GM21576 (cell line): ENCODE data around the gene MAP10.

Source experiments
- ATAC-seq: cut with Tn5 transposase; IDR thresholded peaks from one replicate; pipeline ENCODE4 v1.9.1; 2021; ENCODE audit warnings: mild to moderate bottlenecking, moderate library complexity; ENCODE audit not compliant: unreplicated experiment

Gene MAP10

GRCh38 chr1:232797856-232798510 lies 7.2 kb upstream of the MAP10 start:
- ATAC-seq, result no peak

GRCh38 chr1:232798920-232799319 lies 6.3 kb upstream of the MAP10 start:
- ATAC-seq, result no peak

GRCh38 chr1:232806186-232806510 lies 932 bp downstream of the MAP10 start:
- ATAC-seq, result no peak

GRCh38 chr1:232810856-232811255 lies 5.6 kb downstream of the MAP10 start:
- ATAC-seq, result no peak

- ATAC-seq, result no peak
Measured at GRCh38 chr1:232812560-232812959, 7.3 kb downstream of the MAP10 start.

GRCh38 chr1:232813097-232813496 lies 7.9 kb downstream of the MAP10 start:
- ATAC-seq, result no peak

GRCh38 chr1:232813760-232814159 lies 8.5 kb downstream of the MAP10 start:
- no peak for ATAC-seq

- no peak for ATAC-seq
Measured at GRCh38 chr1:232816324-232816723, 11.1 kb downstream of the MAP10 start.

GRCh38 chr1:232818040-232818439 lies 12.8 kb downstream of the MAP10 start:
- no peak for ATAC-seq

- no peak for ATAC-seq
Measured at GRCh38 chr1:232820431-232820830, 15.2 kb downstream of the MAP10 start.

GRCh38 chr1:232822530-232822929 lies 17.3 kb downstream of the MAP10 start:
- ATAC-seq, result no peak

GRCh38 chr1:232826318-232826717 lies 21.1 kb downstream of the MAP10 start:
- ATAC-seq, result no peak

- ATAC-seq, result no peak
Measured at GRCh38 chr1:232830661-232831060, 25.4 kb downstream of the MAP10 start.

GRCh38 chr1:232831895-232832294 lies 26.7 kb downstream of the MAP10 start:
- no peak for ATAC-seq

GRCh38 chr1:232834066-232834465 lies 28.9 kb downstream of the MAP10 start:
- no peak for ATAC-seq

GRCh38 chr1:232835166-232835565 lies 29.9 kb downstream of the MAP10 start:
- no peak for ATAC-seq

GRCh38 chr1:232837087-232837486 lies 31.9 kb downstream of the MAP10 start:
- ATAC-seq, result no peak

GRCh38 chr1:232841823-232842565 lies 36.8 kb downstream of the MAP10 start:
- no peak for ATAC-seq

- no peak for ATAC-seq
Measured at GRCh38 chr1:232844791-232845190, 39.6 kb downstream of the MAP10 start.

GRCh38 chr1:232845406-232845955 lies 40.3 kb downstream of the MAP10 start:
- ATAC-seq, result no peak

- ATAC-seq, result no peak
Measured at GRCh38 chr1:232851532-232851931, 46.3 kb downstream of the MAP10 start.

GRCh38 chr1:232853994-232854797 lies 49.0 kb downstream of the MAP10 start:
- ATAC-seq, result no peak
